Stimulated activated naive CD8-positive, alpha-beta T cell treated with anti-CD3 and anti-CD28 coated beads, Interleukin-15, Interleukin-2, amounts not matched to agents 100 ng/mL and 50 ng/mL, for 24 hours (primary cell): ENCODE results near the gene ACOT7.
A peak's percentile ranks its signal among the peaks of the same experiment; 100 is the strongest.
"Not testable (repeated sequence)": the region's sequence is repeated elsewhere in the genome, so short reads cannot be mapped to it uniquely, and the experiment has no call there.

Source experiments
- H3K27ac Mint-ChIP-seq: one replicate; pipeline ENCODE4 v1.8.0; 2021; ENCODE audit warnings: mild to moderate bottlenecking, mixed read lengths
- H3K27me3 Mint-ChIP-seq: one replicate; pipeline ENCODE4 v1.8.0; 2021; ENCODE audit warnings: mixed read lengths
- H3K36me3 Mint-ChIP-seq: one replicate; pipeline ENCODE4 v1.8.0; 2021; ENCODE audit warnings: low read depth, mixed read lengths
- H3K4me1 Mint-ChIP-seq: one replicate; pipeline ENCODE4 v1.8.0; 2021; ENCODE audit warnings: low read depth, mixed read lengths
- H3K4me3 Mint-ChIP-seq: one replicate; pipeline ENCODE4 v1.8.0; 2021; ENCODE audit warnings: mild to moderate bottlenecking, mixed read lengths
- H3K9me3 Mint-ChIP-seq: one replicate; pipeline ENCODE4 v1.8.0; 2021; ENCODE audit warnings: mixed read lengths

Gene ACOT7

DNA sequence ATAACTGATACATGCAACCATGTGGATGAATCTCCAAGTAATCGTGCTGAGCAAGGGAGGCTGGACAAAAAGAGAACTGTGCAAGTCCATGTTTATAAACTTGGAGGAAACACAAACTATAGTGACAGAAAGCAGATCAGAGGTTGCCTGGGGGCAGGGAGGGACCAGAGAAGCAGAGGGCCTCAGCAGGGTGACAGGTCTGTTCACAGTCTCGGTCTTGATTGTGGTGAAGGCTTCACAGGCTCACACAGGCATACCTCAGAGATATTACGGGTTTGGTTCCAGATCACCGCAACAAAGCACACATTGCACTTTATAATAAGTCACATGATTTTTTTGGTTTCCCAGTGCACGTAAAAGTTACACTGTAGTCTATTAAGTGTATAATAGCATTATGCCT is 28.5 kb downstream of the ACOT7 start:
- Mint-ChIP-seq H3K27me3 (no peaks in the 10 kb centered on the region), H3K9me3 (no peaks in the 10 kb centered on the region), H3K36me3 (no peaks in the 10 kb centered on the region), H3K4me1 (peaks cover 33% of the 10 kb centered on the region), H3K4me3 (no peak overlapping the region), H3K27ac (no peak overlapping the region)

DNA sequence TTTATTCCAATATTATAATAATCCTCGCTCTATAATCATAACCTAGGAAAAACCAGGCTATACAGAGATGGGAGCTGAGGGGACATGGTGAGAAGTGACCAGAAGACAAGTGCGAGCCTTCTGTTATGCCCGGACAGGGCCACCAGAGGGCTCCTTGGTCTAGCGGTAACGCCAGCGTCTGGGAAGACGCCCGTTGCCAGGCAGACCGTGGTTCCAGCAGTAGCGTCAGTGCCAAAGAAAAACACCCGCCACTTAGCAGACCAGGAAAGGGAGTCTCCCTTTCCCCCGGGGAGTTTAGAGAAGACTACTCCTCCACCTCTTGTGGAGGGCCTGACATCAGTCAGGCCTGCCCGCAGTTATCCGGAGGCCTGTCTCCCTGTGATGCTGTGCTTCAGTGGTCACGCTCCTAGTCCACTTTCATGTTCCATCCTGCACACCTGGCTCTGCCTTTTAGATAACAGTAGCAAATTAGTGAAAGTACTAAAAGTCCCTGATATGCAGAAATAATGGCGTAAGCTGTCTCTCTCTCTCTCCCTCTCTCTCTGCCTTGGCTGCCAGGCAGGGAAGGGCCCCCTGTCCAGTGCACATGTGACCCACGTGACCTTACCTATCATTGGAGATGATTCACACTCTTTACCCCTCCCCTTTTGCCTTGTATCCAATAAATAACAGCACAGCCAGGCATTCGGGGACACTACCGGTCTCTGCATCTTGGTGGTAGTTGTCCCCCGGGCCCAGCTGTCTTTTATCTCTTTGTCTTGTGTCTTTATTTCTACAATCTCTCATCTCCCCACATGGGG is 30.3 kb downstream of the ACOT7 start:
- H3K4me1 Mint-ChIP-seq, result peaks cover 50% of the 10 kb centered on the region
- not testable (repeated sequence) for H3K9me3 Mint-ChIP-seq, H3K4me3 Mint-ChIP-seq, H3K27ac Mint-ChIP-seq, H3K36me3 Mint-ChIP-seq, H3K27me3 Mint-ChIP-seq

GRCh38 chr1:6361124-6361775 is 32.3 kb downstream of the ACOT7 start:
- no peak overlapping the region for H3K27ac Mint-ChIP-seq
- no peak overlapping the region for H3K4me3 Mint-ChIP-seq

DNA sequence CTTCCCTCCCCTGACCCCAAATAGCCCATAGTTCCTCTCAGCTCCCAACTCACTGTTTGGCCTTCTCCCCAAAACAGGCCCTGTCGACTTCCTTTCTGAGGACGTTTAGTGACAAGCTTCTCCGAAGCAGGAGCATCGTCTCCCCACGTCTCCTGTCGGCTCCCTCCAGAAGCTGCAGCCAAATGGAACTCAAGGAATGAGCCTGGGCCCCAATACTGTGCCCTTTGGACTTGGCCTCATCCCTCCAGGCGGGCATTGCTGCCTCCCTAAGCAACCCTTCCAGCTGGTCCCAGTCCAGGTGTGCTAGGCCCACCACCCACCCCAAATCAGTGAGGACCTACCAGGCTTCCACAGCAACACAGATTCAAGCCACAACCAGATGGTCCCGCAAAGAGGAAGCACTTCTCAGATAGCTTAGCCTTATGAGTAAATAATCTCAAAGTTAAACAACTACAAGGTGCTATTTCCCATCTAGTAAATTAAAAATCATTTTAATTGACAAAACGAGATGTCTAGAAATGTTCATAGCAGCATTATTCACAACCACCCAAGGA is 33.0 kb downstream of the ACOT7 start:
- Mint-ChIP-seq H3K27me3 (no peaks in the 10 kb centered on the region), H3K4me1 (peaks cover 54% of the 10 kb centered on the region), H3K36me3 (no peaks in the 10 kb centered on the region), H3K9me3 (no peaks in the 10 kb centered on the region), H3K4me3 (peak overlapping the region; percentile 20), H3K27ac (peak overlapping the region; percentile 15)

More at GRCh38 chr1:6361124-6361775, 32.3 kb downstream of the ACOT7 start:
- Mint-ChIP-seq H3K27me3 (no peaks in the 10 kb centered on the region), H3K9me3 (no peaks in the 10 kb centered on the region), H3K4me1 (peaks cover 57% of the 10 kb centered on the region), H3K36me3 (no peaks in the 10 kb centered on the region)

- Mint-ChIP-seq H3K27me3 (no peaks in the 10 kb centered on the region), H3K4me1 (peaks cover 49% of the 10 kb centered on the region), H3K27ac (peak overlapping the region; percentile 61), H3K9me3 (no peaks in the 10 kb centered on the region), H3K4me3 (peak overlapping the region; percentile 54), H3K36me3 (no peaks in the 10 kb centered on the region)
Measured at GRCh38 chr1:6360117-6360496, 33.5 kb downstream of the ACOT7 start.

DNA sequence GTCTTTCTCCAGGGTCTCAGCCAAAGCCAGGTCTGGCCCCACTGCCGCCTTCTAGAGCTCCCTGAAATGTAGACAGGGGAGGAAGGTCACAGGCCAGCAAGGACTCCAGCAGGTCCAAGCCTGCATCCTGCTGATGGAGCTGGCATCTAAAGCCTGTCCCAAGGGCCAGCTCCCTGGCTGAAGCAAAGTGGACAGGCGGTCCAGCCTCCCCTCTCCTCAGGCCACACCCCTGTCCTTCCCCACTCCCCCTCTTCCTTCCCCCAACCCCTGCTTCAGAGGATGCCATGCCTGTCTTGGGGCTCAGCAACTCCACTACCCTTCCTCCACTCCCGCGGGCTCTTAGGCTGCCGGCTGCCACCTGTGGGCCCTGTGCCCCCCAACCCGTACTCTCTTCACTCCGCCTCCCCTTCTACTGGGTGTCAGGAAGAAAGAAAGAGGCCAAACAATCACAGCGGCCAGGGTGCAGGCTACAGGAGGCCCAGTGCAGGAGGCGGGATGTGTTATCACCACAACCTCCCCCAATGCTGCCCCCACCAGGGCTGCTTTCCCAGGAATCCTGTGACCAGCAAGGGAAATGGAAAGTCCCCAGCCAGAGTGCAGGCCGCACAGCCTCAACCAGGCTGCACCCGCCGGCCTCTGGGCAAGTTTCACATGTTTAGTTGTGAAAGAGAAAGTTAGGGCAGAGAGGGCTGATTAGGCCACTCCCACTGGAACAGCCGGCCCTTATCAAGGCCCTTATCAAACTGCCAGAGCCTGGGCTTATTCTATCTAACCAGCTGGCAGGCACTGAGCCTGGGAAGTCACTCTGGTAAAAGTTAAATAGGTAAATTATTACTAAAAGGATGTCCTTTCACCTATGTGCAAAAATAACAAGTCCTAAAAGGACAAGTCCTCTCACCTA is 34.1 kb downstream of the ACOT7 start:
- Mint-ChIP-seq H3K27me3 (no peaks in the 10 kb centered on the region), H3K4me3 (peak overlapping the region; percentile 54), H3K27ac (peak overlapping the region; percentile 61), H3K36me3 (no peaks in the 10 kb centered on the region), H3K9me3 (no peaks in the 10 kb centered on the region), H3K4me1 (peaks cover 45% of the 10 kb centered on the region)

DNA sequence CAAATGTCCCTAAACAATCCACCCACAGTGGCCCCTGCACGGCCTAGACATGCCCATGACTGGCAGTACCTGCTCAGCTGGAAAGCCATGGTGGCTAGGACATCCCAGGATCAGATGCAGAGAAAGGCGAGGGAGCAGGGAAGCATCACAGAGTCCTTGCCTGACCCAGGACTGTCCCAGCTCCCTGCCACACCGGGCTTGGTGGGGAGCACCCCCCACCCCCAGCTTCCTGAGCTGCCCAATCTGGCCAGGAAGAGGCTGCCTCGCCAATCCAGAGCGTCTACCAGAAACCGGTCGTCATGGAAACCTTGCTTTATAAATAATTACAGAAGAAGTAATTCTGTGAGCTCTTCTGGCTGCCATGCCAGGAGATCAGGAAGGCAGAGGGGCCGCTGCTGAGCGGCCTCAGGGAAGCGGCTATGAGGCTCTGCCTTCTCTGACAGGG is 34.8 kb downstream of the ACOT7 start:
- no peaks in the 10 kb centered on the region for H3K9me3 Mint-ChIP-seq
- H3K27ac Mint-ChIP-seq, result peak overlapping the region; percentile 61
- no peaks in the 10 kb centered on the region for H3K36me3 Mint-ChIP-seq
- H3K4me3 Mint-ChIP-seq, result peak overlapping the region; percentile 30
- peaks cover 42% of the 10 kb centered on the region for H3K4me1 Mint-ChIP-seq
- no peaks in the 10 kb centered on the region for H3K27me3 Mint-ChIP-seq

DNA sequence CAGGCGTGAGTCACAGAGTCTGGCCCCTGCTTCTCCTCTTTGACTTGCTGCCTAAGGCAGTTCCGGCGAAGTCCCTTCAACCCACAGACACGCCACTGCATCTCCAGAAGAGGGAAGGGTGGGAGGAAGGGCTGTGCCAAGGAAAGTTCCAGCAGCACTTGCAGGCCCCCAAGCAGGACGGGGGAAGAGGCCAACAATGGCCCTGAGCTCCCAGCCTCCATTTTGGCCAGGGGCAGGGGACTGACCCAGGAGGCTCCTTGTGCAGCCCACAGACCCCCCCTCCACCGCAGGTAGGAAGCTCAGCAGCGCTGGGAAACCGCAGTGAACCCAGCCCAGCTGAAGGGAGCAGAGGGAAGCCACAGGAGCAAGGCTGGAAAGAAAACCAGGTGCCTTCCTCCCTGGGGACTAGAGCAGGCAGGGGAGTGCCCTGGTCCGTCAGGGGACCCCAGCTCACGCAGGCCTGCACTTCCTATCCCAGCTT is 35.4 kb downstream of the ACOT7 start:
- Mint-ChIP-seq H3K36me3 (no peaks in the 10 kb centered on the region), H3K27ac (peak overlapping the region; percentile 61), H3K4me3 (peak overlapping the region; percentile 30), H3K9me3 (no peaks in the 10 kb centered on the region), H3K27me3 (no peaks in the 10 kb centered on the region), H3K4me1 (peaks cover 36% of the 10 kb centered on the region)

- Mint-ChIP-seq H3K4me1 (peaks cover 34% of the 10 kb centered on the region), H3K27me3 (no peaks in the 10 kb centered on the region), H3K4me3 (no peak overlapping the region), H3K27ac (no peak overlapping the region), H3K9me3 (no peaks in the 10 kb centered on the region), H3K36me3 (no peaks in the 10 kb centered on the region)
Measured at GRCh38 chr1:6357243-6357936, 36.2 kb downstream of the ACOT7 start.

DNA sequence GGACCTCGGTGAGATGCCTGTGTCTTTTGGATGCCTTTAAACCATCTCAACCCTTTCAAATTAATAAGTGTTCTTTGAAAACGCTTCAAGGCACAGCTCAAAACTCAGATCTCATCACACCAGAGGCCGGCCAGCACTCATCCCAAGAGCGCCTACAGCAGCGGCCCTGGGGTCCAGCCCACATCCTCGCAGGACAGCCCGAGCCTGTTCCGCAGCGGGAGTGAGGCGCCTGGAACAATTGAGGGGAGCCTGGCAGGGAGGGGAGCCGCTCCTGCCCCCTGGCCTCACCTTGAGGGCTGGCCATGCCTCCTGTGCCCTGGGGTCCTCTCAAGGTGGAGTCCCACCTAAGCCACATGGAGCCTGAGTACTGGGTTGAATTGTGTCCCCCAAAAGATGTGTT is 37.9 kb downstream of the ACOT7 start:
- Mint-ChIP-seq H3K27ac (no peak overlapping the region), H3K4me3 (no peak overlapping the region), H3K9me3 (no peaks in the 10 kb centered on the region), H3K4me1 (peaks cover 30% of the 10 kb centered on the region), H3K27me3 (no peaks in the 10 kb centered on the region), H3K36me3 (no peaks in the 10 kb centered on the region)

GRCh38 chr1:6354659-6355317 is 38.8 kb downstream of the ACOT7 start:
- peaks cover 21% of the 10 kb centered on the region for H3K4me1 Mint-ChIP-seq
- H3K27ac Mint-ChIP-seq, result no peak overlapping the region
- no peaks in the 10 kb centered on the region for H3K9me3 Mint-ChIP-seq
- no peak overlapping the region for H3K4me3 Mint-ChIP-seq
- no peaks in the 10 kb centered on the region for H3K36me3 Mint-ChIP-seq
- no peaks in the 10 kb centered on the region for H3K27me3 Mint-ChIP-seq

DNA sequence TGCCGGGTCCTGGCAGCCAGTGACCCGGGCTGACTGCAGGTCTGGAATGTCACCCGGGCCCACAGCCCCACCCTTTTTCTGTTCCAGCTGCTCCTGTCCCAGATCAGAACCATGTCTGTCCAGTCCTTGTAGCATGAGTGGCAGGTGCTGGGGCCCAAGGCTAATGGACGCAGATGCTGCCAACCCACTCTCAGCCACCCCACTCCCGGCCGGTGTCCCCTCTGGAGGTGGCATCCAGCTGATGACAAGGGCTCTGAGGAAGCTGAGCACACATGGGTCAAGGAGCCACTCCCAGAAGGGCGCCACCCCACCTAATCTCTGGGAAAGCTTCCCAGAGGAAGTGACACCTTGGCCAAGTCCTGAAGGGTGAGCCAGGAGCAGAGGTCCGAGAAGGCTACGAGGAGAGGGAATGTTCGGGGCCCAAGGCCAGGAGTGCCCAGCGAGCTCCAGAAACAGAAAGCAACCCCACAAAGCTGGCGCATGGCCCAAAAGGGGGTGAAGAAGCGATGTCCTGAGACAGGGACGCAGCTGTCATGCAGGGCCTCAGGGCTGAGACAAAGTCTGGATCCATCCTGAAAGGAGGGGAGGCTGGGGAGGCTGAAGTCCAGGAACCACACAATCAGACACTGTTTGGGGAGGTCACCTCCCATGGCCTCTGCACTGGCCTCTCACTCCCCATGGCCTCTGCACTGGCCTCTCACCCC is 39.5 kb downstream of the ACOT7 start:
- H3K4me1 Mint-ChIP-seq, result peaks cover 19% of the 10 kb centered on the region
- no peak overlapping the region for H3K27ac Mint-ChIP-seq
- no peak overlapping the region for H3K4me3 Mint-ChIP-seq
- no peaks in the 10 kb centered on the region for H3K36me3 Mint-ChIP-seq
- H3K9me3 Mint-ChIP-seq, result no peaks in the 10 kb centered on the region
- H3K27me3 Mint-ChIP-seq, result no peaks in the 10 kb centered on the region

- no peaks in the 10 kb centered on the region for H3K27me3 Mint-ChIP-seq
- no peak overlapping the region for H3K27ac Mint-ChIP-seq
- H3K4me3 Mint-ChIP-seq, result no peak overlapping the region
- no peaks in the 10 kb centered on the region for H3K9me3 Mint-ChIP-seq
- no peaks in the 10 kb centered on the region for H3K36me3 Mint-ChIP-seq
- H3K4me1 Mint-ChIP-seq, result peaks cover 19% of the 10 kb centered on the region
Measured at GRCh38 chr1:6353619-6353954, 40.0 kb downstream of the ACOT7 start.
